Suppressor macrophage (primary cell): ENCODE data around the gene YIPF5.
A peak's percentile ranks its signal among the peaks of the same experiment; 100 is the strongest.

Source experiments
- DNase-seq, 4 experiments: peaks; one replicate each; pipeline ENCODE4 v3.0.0-alpha.2; 2020 to 2022

Gene YIPF5

DNA sequence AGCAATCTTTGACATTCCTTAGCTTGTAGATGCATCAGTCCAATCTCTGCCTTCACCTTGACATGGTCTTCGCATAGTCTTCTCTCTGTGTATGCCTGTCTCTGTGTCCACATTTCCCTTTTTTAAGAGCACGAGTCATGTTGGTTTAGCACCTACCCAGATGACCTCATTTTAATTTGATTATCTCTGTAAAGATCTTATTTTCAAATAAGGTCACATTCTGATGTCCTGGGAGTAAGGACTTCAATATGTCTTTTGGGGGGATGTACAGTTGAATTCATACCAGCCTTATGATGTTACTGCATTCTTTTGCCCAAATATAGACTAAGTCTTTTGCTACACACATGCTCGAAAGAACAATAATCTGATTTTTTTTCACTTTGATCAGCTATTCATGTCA, 7.1 kb upstream of the YIPF5 start:
- no peak for DNase-seq

DNA sequence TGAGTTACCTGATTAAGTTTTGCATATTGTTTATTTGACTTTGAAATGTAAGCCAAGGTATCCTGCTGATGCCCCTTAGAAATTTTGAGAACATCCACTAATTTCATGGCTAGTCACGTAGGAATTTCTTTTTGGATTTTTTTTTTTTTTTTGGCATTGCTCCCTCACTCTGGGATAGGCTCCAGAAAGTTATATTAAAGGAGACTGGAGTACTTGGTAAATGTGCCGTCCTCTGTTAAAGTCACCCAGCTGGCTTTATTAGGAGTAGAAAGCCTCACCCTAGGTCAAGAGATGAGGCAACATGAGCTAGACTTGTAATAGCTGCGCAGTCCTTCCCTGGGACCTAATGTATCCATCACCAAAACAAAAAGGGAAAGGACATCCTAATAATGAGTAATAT, 3.3 kb upstream of the YIPF5 start:
- no peak for DNase-seq

DNA sequence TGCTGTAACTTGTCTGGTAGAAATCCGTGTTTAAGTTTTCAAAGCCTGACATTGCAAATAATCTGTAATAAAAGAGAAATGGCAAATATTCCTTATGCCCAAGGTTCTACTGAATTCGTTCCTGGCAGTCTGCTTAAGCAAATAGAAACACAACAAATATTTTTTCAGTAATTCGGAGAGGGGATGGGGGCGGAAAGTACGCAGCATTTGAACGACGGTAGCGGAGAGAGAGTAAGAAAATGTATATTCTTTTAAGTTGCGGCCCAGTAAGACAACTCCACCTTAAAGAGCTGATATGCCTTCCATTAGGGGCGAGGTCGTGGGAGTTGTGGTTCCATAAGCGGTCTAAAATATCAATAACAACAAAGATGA, 569 bp downstream of the YIPF5 start:
- DNase-seq, result no peak

DNA sequence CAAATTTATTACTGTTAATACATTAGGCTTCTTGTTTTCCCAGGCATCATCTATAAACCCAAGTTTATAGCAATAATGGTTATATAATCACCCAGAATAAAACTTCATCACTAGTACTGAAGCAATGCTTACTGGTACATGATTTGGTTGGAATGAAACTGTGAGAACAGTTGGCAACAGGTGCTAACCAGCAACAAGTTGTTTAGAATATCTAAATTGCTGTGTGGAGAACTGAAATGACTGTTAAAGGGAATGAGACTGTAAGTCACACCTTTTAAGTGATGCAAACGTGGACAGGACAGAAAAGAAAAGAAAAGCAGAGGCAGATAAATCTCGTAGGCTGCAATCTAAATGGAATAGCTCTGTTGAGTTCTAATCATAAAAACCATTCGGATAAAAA, 2.5 kb downstream of the YIPF5 start:
- no peak for DNase-seq

DNA sequence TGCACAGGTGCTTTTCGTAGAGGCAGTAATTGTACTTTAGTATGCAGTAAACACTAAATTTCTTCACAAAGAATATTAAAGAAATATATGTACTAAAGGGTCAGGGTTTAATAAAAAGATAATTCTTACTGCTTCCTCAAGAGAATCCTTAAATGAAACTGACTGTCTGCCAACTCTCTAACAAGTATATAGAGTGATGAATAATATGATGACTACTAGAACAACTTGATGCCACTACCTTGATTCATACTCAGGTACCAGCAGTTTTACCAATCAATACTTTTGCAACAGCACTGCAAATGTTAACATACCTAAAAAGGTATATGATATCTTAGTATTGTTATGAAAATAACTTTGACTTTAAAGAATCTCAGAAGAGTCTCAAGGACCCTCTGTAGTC, 3.8 kb downstream of the YIPF5 start:
- DNase-seq, result no peak

DNA sequence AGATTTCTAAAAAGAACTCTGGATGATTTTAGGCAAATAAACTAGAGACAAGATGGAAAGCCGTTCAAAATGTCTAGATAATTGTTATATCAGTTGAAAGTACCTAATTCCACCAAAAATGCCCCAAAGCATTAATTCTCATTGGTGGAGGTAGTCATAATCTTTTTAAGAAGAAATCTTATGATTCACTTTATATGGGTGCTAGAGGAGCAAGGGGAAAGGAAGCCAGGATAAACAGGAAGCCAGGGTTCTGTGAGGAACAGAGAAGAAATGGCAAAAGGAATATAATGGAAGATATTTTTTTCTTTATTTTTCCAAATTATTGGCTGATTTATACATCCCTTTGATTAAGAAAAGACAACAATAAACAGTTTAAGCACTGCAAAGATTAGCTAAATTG, 7.8 kb downstream of the YIPF5 start:
- DNase-seq, result no peak

DNA sequence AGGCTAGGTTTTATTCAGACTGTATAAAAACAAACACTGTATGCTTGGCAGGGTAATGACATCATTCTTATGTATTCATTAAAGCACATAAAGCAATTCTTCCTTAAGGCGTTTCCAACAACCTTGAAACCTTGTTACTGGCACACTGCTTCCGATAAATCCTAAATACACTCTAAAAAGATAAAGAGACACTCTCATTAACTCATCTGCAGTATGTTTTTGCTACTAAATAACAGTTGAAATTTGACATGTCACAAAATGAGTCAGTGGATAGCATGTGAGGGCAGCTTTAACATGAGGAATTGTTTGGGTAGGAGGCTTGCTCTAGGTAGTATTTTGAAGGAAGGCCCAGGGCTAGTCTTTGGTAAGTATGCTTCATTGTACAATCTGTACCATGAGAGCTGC, 13.7 kb downstream of the YIPF5 start:
- no peak for DNase-seq

DNA sequence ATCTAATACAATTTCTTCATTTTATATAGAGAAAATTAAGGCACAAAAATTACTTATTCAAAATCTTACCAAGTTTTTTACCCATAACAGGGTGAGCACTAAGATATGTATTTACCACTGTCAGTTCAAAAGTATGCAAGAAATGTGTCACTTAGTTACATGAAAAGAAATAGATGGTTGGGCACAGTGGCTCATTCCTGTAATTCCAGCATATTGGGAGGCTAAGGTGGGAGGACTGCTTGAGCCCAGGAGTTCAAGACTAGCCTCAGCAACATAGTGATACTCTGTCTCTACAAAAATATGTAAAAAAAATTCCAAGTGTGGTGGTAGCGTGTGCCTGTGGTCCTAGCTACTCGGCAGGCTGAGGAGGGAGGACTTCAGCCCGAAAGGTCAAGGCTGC, 19.4 kb downstream of the YIPF5 start:
- DNase-seq, result no peak

DNA sequence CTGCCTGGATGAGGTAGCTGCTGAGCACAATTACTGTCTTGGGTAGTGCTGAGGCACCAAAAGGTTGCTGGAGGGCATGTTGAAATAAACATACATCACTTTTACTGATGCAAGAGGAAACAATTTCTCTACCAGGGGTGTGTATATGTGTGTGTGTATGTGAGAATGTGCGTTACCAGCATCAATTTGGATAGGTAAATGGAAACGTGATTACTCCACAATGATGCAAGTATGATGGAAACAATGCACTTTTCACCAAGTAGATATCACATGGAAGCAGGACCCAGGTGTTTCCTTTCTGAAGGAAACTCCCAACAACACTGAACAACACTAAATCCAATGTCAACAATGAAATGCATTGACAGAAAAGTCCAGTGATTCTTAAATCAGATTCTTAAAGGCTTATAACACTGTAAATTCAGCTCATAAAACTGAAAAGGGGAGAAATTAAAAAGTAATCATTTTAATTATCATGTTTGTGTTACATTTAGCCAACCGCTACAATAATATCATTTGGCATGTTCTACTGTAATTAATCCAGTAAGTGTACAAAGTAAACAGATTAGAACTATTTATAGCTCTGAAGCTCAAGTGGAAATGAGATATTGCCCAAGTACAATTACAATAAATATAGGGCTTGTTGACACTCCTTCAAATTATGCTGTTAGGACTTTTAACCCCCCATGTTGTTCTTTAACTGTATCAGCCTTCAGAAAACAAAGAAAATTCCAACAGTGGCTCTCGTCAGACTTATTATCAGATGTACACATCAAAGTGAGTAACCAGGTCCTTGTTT, 25.3 kb downstream of the YIPF5 start:
- no peak for DNase-seq

DNA sequence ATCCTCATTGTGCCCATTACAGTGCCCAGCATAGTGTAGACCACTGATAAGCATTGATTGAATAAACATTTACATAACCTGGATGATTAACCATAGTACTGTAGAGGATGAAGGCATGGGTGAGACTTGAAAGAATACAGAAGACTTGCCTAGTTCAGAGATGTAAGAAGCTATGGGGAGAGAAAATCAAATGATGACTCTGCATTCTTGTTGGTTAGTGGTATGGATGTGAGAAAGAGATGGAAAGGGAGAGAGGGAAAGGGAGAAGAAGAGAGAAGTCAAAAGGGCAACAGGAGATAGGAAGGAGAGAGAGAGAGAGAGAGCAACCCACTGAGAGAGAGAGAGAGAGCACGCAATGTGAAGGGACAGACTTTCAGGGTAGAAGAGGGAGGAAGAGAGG, 26.8 kb downstream of the YIPF5 start:
- DNase-seq, result no peak

DNA sequence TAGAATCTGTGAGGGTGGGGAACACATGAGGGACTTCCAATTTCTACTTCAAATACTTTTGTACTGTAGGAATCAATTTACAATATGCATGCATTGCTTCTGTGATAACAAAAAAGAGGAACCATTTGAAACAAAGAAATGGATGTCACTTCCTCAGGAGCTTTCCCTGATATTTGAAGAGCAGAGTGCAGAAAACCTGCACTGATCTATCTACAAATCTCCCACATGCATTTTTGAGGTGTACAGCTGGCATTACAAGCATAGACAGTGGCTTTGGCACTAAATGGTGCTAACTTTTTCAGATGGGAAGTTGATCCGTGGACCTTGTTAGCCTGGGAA, 27.7 kb downstream of the YIPF5 start:
- DNase-seq, result peak in 1 of 4 experiments; percentile 4

DNA sequence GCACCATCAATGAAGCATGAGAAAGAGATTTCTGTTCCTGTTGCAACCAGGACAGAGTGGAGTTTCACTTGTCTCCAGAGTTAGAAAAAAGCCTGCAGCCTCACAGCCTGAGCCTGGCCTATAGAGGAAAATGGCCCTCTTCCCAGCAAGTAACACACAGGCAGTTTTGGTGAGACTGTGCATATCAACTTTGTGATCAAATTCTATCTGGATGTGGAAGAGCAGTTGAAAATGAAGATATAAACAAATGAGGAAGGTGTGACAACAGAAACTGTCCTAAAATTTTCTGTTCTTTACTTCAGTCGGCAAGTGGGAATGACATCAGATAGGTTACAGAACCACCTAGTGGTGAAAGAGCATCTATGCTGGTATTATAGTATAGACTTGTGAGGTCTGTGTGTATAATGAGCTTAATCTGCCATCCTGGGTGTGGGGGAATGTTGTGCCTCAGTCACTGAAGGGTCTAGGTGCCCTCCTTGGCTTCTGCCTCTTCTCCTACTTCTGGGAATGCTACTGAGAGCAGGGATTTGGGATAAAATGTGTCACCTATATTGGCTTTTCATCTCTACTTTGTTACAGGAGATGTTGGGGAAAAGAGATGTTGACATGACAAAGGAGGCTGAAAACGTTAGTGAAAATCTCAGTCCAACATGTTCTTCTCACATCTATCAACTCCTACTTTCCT, 28.2 kb downstream of the YIPF5 start:
- peak in 3 of 4 experiments; percentile 4 to 34 (median 21) for DNase-seq

DNA sequence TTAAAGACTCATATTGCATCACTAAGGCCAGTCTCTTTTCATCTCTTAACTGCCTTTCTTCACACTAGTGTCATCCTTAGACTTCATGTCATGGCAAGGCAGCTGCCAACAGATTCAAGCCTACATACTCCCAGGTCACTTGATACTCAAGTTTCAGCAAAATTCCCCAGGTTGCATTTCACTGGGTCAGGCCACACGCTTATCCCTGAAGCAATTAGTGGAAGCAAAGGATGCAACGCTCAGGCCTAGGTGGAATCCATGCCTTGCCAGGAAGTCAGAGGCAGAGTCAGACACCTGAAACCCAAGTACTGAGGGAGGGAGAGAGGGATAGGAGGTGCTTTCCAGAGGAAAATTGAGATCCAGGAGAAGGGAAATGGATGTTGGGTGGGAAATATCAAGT, 28.9 kb downstream of the YIPF5 start:
- DNase-seq, result no peak

DNA sequence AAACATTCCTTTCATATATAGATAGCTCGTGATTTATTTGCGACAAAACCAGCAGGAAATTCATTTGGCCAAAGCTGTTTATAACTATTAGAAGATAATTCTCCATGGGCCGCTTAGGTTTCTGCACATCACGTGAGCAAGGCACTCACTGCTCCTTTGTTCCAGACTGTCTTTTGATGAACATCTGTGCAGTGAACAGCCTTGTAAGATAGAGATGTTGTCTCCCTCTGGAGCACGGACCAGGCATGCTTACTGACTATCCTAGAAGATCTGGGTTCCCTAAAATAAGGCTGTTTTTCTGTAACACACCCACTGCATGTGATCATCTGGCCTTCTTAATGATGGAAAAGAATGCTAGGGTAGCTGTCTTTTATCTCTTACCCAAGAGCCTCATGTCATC, 30.9 kb downstream of the YIPF5 start:
- DNase-seq, result no peak

DNA sequence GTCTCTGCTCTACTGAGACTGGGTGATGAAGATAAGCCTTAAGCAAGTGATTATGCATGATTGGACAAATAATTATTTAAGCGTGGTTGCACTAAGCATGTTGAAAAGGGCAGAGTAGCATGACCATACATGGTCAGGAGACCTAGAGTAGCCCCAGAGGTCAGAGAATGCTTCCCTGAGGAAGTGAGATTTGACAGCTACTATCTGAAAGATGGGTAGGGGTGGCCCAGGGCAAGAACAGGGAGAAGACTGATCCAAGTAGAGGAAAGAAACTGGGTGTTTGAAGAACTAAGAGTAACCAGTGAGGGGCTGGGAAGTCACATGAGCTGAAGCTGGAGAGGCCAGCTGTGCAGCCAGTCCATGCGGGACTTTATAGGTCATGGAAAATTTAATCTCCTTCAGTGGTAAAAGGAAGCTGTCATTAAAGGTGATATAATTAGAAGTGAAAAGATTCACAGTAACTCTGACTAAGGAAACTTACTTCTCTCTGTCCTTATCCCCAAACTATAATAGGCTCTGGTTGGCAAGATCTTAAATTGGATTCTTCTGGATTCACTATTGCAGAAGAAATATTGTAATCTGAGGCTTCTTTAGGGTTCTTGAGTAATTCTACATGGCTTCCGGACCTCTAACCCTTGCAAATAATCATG, 35.2 kb downstream of the YIPF5 start:
- DNase-seq, result peak in 3 of 4 experiments; percentile 2 to 8 (median 5)

DNA sequence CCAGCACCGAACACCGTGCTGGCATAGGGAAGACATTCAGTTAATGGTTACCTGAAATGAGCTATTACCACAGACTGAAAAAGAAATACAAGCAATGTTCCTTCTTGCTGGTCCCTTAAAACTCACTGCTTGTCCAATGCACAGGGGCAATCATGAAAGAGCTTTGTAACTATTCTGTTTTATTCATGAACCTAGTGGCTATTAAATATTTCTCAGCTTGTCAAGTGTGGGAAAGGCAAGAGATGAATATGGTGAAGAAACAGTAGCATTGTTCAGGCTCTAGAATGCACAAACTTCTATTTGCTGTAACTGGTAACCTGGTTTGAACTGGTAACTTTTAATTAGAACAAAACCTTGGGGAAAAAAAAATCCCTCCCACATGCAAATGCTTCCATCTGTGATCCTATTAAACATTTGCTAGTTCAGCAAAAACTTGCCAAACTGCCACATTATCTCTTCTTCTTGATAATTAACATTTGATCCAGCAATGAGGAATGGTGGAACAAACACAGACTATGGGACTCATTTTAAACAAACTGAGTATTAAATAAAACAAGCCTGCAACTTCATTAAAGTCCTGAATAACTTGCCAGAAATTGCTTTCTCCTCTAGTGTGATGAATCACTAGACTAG, 36.1 kb downstream of the YIPF5 start:
- no peak for DNase-seq

DNA sequence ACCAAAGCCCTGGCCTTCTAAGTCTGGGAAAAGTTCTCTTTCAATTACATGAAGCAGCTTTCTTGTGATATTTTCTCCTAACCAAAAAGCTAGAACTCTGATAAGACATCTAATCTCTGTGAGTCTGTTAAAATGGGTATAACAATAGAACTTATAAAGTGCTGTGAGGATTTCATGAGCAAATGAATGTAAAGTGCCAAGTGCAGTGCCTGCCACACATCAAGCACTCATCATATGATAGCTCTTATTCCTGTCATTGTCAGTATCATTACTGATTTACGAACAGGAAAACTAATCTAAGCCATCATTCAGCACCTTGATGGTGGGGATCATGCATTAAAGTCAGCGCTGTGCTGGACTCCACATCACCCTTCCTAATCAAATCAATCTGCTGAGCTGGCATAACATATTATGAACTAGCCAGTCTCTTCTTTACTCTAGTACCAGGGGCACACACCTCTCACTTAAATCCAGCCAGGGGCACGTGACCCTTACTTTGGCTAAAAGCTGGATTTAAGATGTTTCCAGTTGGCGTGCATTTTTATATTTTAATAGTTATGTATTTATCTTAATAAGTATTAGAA, 37.3 kb downstream of the YIPF5 start:
- DNase-seq, result no peak

DNA sequence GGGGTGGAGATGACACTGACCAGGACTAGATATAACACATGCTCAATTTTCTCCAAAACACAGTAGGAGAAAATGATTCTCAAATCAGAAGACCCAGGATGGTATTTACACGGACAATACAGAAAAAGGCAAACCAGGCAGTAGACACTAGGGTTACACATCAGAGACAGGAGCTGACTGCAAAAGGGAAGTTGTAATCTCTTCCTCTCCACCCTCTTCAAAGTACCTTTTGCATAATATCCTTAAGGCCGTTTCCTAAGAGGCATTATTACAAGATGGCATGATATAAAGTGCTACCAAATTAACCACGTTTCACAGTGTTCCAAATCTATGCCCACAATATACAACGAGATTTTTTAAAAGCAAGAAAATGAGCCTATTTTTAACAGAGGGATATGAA, 39.2 kb downstream of the YIPF5 start:
- DNase-seq, result peak in 3 of 4 experiments; percentile 13 to 48 (median 36)

DNA sequence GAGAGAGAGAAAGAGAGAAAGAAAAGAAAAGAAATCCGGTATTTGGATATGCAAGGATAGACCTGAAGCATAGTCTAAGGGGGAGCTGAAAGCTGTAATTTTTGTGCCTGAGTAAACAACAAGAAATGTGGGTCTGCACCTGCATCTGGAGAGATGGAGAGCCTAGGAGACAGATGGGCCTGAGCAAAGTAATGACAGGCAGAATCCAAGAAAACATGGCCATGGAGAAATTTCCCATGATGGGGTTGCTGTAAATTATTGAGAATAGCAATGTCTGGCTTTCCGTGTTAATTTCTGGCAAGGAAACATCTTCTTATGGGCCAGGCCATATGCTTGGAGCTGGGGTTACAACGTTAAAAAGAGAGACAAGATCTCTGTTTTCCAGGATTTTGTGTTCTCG, 40.2 kb downstream of the YIPF5 start:
- no peak for DNase-seq

DNA sequence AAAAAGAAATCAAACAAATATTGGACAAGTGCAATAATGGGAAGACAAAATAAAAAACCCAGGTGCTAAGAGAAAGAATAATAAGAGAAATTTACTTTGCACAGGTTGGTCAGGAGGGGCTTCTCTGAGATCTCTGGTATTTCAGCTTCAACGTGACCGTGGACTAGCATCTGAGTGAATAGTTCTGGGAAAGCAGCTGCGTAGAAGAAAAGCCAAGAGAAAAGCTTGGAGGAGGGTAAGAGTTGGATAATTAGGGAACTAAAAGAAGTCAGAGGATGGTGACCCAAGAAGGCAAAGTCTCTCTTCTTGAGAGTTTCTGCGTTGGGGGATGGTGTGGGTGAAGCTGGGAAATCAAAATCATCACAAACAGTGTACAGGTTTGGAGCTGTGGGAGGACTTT, 41.6 kb downstream of the YIPF5 start:
- no peak for DNase-seq

DNA sequence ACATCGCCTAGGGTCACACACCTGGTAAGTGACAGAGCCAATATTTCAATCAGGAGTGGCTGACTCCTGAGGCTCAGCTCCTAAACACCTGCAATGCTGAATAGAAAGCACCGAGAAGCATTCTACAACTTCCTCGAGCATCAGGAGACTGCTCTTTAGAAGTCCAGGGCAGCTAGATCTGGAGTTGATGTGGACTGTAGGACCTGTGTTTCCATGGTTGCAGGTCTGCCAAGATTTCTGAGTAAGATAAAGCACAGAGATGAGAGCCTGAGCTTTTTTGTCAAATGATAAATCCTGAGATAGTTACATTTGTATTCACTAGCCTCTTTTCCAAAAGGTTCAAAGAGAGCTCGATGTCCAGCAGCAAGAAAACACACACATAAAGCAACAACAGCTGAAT, 43.8 kb downstream of the YIPF5 start:
- DNase-seq, result no peak

DNA sequence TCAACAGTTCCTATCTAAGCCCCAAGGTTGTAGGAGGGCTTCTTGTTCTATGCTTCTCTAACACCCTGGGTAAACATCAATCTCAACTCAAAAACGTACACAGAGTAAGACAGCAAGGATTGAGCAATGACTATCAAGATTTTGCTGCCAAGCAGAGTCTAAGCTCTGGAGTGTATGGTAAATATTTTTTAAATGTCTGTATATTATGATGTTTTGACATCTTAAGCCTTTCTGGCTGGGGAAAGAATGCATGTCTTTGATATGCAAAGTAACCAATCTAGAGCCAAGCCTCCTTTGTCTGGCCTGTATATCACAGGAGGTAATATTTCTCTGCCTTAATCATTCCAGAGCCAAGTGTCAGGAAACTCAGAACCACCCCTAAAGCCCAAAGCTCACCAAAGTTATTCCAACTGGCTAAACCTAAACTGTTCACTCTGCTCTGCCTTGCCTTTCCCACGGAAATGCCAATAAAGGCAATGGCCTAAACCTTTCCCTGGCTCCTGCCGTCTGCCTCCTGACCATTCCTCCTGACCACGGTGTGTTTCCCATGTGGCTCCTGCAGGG, 45.2 kb downstream of the YIPF5 start:
- no peak for DNase-seq

DNA sequence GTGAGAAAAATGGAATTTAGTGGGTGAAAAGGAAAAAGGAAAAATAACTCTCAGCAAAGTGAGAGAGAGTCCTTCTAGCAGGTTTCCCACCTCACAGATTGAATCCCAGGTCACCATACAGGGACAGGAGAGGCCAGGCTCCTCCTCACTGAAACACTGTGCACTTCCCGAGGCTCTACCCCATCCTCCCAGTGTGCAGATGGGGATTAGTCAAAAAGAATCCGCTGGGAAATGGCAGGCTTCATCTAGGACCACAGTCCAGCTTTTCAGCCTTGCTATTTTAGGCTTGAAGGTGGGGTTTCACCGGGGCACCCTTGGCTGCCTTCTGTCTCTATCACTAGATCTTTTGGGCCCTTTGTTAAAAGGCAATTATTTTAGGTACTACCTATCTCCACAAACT, 47.8 kb downstream of the YIPF5 start:
- DNase-seq, result no peak
